HEK293 (cell line): ENCODE results near the gene LAD1.

Experiments
- ZBTB21 ChIP-seq: fragments of 450-650 bp; formaldehyde crosslinking; IDR thresholded peaks from 2 replicates; pipeline ENCODE4 v1.5.1; 2017; ENCODE audit warnings: missing biosample characterization, missing genetic modification characterization
- ZNF423 ChIP-seq: fragments of 450-650 bp; formaldehyde crosslinking; IDR thresholded peaks from 2 replicates; pipeline ENCODE4 v1.5.1; 2016; ENCODE audit warnings: missing biosample characterization, missing genetic modification characterization
- TF ChIP-seq, protein P1 (sequence below): fragments of 450-650 bp; formaldehyde crosslinking; IDR thresholded peaks from 2 replicates; pipeline ENCODE4 v1.5.1; 2016; ENCODE audit warnings: missing biosample characterization, missing genetic modification characterization
- TF ChIP-seq, protein P2 (sequence below): fragments of 450-650 bp; IDR thresholded peaks from 2 replicates; pipeline ENCODE4 v1.5.1; 2018; ENCODE audit warnings: missing biosample characterization, mild to moderate bottlenecking, missing genetic modification characterization

DNA sequence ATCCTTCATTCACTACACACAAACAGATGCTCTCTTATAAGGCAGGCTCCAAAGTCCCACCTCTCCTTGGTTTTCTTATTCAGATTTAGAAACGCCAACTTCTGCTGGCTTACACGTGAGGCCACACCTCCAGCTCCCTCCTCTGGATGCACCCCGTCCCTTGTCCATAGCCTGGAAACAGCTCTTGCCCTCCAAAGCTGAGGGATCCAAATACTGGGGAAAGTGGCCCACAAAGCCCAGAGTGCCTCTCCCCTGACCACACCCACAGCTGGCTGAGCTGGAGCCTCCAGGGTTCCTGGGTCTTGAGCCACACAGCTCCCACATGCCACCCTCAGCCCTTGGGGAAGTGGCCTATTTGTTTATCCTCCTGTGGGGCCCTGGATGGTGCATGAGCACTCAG is 4.5 kb downstream of the LAD1 start:
- TF ChIP-seq, protein P1, sequence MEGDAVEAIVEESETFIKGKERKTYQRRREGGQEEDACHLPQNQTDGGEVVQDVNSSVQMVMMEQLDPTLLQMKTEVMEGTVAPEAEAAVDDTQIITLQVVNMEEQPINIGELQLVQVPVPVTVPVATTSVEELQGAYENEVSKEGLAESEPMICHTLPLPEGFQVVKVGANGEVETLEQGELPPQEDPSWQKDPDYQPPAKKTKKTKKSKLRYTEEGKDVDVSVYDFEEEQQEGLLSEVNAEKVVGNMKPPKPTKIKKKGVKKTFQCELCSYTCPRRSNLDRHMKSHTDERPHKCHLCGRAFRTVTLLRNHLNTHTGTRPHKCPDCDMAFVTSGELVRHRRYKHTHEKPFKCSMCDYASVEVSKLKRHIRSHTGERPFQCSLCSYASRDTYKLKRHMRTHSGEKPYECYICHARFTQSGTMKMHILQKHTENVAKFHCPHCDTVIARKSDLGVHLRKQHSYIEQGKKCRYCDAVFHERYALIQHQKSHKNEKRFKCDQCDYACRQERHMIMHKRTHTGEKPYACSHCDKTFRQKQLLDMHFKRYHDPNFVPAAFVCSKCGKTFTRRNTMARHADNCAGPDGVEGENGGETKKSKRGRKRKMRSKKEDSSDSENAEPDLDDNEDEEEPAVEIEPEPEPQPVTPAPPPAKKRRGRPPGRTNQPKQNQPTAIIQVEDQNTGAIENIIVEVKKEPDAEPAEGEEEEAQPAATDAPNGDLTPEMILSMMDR, result no peak
- TF ChIP-seq ZBTB21 (tag by site-specific recombination) (no peak), ZNF423 (tag by site-specific recombination) (no peak)
- TF ChIP-seq, protein P2, sequence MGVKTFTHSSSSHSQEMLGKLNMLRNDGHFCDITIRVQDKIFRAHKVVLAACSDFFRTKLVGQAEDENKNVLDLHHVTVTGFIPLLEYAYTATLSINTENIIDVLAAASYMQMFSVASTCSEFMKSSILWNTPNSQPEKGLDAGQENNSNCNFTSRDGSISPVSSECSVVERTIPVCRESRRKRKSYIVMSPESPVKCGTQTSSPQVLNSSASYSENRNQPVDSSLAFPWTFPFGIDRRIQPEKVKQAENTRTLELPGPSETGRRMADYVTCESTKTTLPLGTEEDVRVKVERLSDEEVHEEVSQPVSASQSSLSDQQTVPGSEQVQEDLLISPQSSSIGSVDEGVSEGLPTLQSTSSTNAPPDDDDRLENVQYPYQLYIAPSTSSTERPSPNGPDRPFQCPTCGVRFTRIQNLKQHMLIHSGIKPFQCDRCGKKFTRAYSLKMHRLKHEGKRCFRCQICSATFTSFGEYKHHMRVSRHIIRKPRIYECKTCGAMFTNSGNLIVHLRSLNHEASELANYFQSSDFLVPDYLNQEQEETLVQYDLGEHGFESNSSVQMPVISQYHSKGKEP (tag by site-specific recombination), result no peak
